ENCODE data around the gene WDR33.

WDR33 gene

GRCh38 chr2:127651971-127652550, 158.9 kb downstream of the WDR33 start:
- no peak for DNase-seq

- no peak for DNase-seq
Observed at GRCh38 chr2:127651381-127651809, 159.6 kb downstream of the WDR33 start.
